Prostate gland (tissue), 2 donors: Measurements from ENCODE around the gene DPM2.

Source experiments
- CTCF ChIP-seq, 4 experiments: fragments of 200-600 bp in 2 of 4; fragments of 450-650 bp in 2 of 4; sonication (generic) in 2 of 4; IDR thresholded peaks; 1 replicate in 3 of 4; 2 replicates in 1 of 4; pipeline ENCODE4 v1.5.1; 2016 to 2019; ENCODE audit warnings: antibody characterized with exemption in 4 of 4, mild to moderate bottlenecking in 2 of 4, moderate library complexity in 2 of 4
- POLR2A ChIP-seq: fragments of 450-650 bp; IDR thresholded peaks from one replicate; pipeline ENCODE4 v1.6.1; 2016; ENCODE audit warnings: antibody characterized with exemption, mild to moderate bottlenecking

- TF ChIP-seq CTCF (IDR thresholded peaks at IDR 0.05) (no peak), POLR2A (no peak)
These were observed 12.8 kb downstream of the DPM2 start for GRCh38 chr9:127924736-127925444.
